OCI-LY7 (cell line): ENCODE data around the gene KRT86.

Experiments
- EZH2phosphoT487 ChIP-seq: fragments of 200-600 bp; sonication (generic); IDR thresholded peaks from 2 replicates; pipeline ENCODE4 v1.6.1; 2018; ENCODE audit warnings: low read depth, borderline replicate concordance, mild to moderate bottlenecking, mixed run types, antibody characterized with exemption, low read length, moderate library complexity, mixed read lengths
- TF ChIP-seq, protein P1 (sequence below): fragments of 200-600 bp; sonication (generic); conservative IDR thresholded peaks from 2 replicates; pipeline ENCODE4 v1.5.1; 2014; ENCODE audit warnings: mild to moderate bottlenecking, antibody characterized with exemption, low read length, moderate library complexity, mixed read lengths

DNA sequence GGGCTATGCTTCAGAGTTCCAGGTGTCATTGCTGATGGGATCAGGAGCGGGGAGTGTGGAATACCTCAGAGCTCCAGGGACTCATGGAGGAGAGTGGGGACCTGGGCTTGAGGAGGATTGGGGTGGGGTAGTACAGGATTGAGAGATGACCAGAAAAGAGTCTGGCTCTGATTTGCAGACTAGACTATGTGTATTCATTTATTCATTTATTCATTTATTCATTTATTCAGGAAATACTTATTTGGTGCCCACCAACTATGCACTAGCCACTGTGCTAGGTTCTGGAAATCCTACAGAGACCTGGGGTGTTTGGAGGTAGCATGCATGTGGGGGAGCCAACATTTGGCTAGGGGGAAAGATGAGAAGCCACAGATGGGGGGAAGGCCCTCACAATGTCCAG lies 47.6 kb downstream of the KRT86 start:
- TF ChIP-seq, protein P1, sequence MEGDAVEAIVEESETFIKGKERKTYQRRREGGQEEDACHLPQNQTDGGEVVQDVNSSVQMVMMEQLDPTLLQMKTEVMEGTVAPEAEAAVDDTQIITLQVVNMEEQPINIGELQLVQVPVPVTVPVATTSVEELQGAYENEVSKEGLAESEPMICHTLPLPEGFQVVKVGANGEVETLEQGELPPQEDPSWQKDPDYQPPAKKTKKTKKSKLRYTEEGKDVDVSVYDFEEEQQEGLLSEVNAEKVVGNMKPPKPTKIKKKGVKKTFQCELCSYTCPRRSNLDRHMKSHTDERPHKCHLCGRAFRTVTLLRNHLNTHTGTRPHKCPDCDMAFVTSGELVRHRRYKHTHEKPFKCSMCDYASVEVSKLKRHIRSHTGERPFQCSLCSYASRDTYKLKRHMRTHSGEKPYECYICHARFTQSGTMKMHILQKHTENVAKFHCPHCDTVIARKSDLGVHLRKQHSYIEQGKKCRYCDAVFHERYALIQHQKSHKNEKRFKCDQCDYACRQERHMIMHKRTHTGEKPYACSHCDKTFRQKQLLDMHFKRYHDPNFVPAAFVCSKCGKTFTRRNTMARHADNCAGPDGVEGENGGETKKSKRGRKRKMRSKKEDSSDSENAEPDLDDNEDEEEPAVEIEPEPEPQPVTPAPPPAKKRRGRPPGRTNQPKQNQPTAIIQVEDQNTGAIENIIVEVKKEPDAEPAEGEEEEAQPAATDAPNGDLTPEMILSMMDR, result no peak
- TF ChIP-seq EZH2phosphoT487, result no peak
